Measurements from ENCODE around the gene PRAMEF7.
"Not testable (repeated sequence)": the region's sequence is repeated elsewhere in the genome, so short reads cannot be mapped to it uniquely, and the experiment has no call there.

Gene PRAMEF7

GRCh38 chr1:12916310-12916709 is at the start of gene PRAMEF7:
PRAMEF7 (plus strand) TSS chr1:12916610; CDS start chr1:12917693, 1,083 bp downstream.
- DNase-seq (ENCODE audit: low read depth, low spot score), result not testable (repeated sequence)

- DNase-seq (ENCODE audit: low read depth, low spot score), result not testable (repeated sequence)
These were observed 38.0 kb upstream of the PRAMEF7 start for GRCh38 chr1:12878453-12878852.

- not testable (repeated sequence) for DNase-seq (ENCODE audit: low read depth, low spot score)
These were observed 30.3 kb upstream of the PRAMEF7 start, which contains the start of gene PRAMEF4 for GRCh38 chr1:12886101-12886500. PRAMEF4 (minus strand) TSS chr1:12886201; CDS start chr1:12883394, 2,807 bp downstream.

- DNase-seq (ENCODE audit: low read depth, low spot score), result not testable (repeated sequence)
These were observed 18.2 kb upstream of the PRAMEF7 start, which contains the start of gene PRAMEF10 for GRCh38 chr1:12898170-12898569. PRAMEF10 (minus strand) TSS chr1:12898270; CDS start chr1:12895847, 2,423 bp downstream.

- DNase-seq (ENCODE audit: low read depth, low spot score), result not testable (repeated sequence)
These were observed 17.2 kb upstream of the PRAMEF7 start for GRCh38 chr1:12899186-12899585.

GRCh38 chr1:12903793-12904572 is 12.4 kb upstream of the PRAMEF7 start:
- not testable (repeated sequence) for DNase-seq (ENCODE audit: low read depth, low spot score)

GRCh38 chr1:12921749-12922148 is 5.3 kb downstream of the PRAMEF7 start:
- DNase-seq (ENCODE audit: low read depth, low spot score), result not testable (repeated sequence)

- not testable (repeated sequence) for DNase-seq (ENCODE audit: low read depth, low spot score)
These were observed 8.0 kb downstream of the PRAMEF7 start for GRCh38 chr1:12924368-12924767.

- not testable (repeated sequence) for DNase-seq (ENCODE audit: low read depth, low spot score)
These were observed 31.1 kb downstream of the PRAMEF7 start, which contains the start of gene PRAMEF6 for GRCh38 chr1:12947480-12947879. PRAMEF6 (minus strand) TSS chr1:12947580; CDS start chr1:12942518, 5,062 bp downstream.

Measured in brain pericyte (primary cell).